CD4-positive, alpha-beta memory T cell (primary cell): ENCODE results near the gene TLR6. TPM values are rescaled to one million over a fixed set of nuclear protein-coding genes. Genes with fewer than 3 reads are reported as not detected.

ENCODE experiments used
- CTCF ChIA-PET: fragments of 350-600 bp; sonication (Branson Sonifier 250); formaldehyde crosslinking; loops from one replicate; lab custom pipeline; 2021; ENCODE audit warnings: inconsistent platforms; ENCODE audit not compliant: partially characterized antibody; lab: Charles Lee
- POLR2A ChIA-PET: fragments of 350-600 bp; sonication (Branson Sonifier 250); formaldehyde crosslinking; loops from one replicate; lab custom pipeline; 2021; ENCODE audit not compliant: partially characterized antibody; lab: Charles Lee
- DNase-seq, 5 donors: peaks; one replicate each; pipeline versions ENCODE4 v3.0.0 to v3.0.0-alpha.2; 2020 to 2022; ENCODE audit warnings: mixed read lengths in 1 of 5
- H3K27ac ChIP-seq: one replicate; pipeline ENCODE4 v1.7.0; 2013; ENCODE audit warnings: low read depth, low read length
- H3K27me3 ChIP-seq: 2 replicates; pipeline ENCODE4 v1.7.0; 2013; ENCODE audit warnings: mild to moderate bottlenecking, low read length, moderate library complexity; ENCODE audit not compliant: insufficient read depth
- H3K36me3 ChIP-seq: 2 replicates; pipeline ENCODE4 v1.7.0; 2013; ENCODE audit warnings: mild to moderate bottlenecking, low read length, moderate library complexity; ENCODE audit not compliant: insufficient read depth
- H3K4me1 ChIP-seq: 2 replicates; pipeline ENCODE4 v1.7.0; 2013; ENCODE audit warnings: mild to moderate bottlenecking, low read length, moderate library complexity; ENCODE audit not compliant: insufficient read depth
- H3K4me3 ChIP-seq, 2 donors: one replicate each; pipeline ENCODE4 v1.7.0; 2013; ENCODE audit warnings: low read length in 2 of 2, mild to moderate bottlenecking in 1 of 2
- H3K9me3 ChIP-seq, 2 donors: one replicate each; pipeline ENCODE4 v1.7.0; 2013; ENCODE audit warnings: low read length in 2 of 2, control low read depth in 1 of 2; ENCODE audit not compliant: control insufficient read depth in 1 of 2
- H3K27ac Mint-ChIP-seq, 7 donors: one replicate each; pipeline ENCODE4 v1.8.0; 2020 to 2021; ENCODE audit warnings: mixed read lengths in 7 of 7, mild to moderate bottlenecking in 6 of 7, inconsistent platforms in 3 of 7, moderate library complexity in 3 of 7
- H3K27me3 Mint-ChIP-seq, 2 donors: one replicate each; pipeline ENCODE4 v1.8.0; 2020 to 2021; ENCODE audit warnings: mixed read lengths in 2 of 2
- H3K36me3 Mint-ChIP-seq, 2 donors: one replicate each; pipeline ENCODE4 v1.8.0; 2020 to 2021; ENCODE audit warnings: mixed read lengths in 2 of 2, inconsistent platforms in 1 of 2, mild to moderate bottlenecking in 1 of 2
- H3K4me1 Mint-ChIP-seq, 4 donors: one replicate each; pipeline ENCODE4 v1.8.0; 2020 to 2021; ENCODE audit warnings: mixed read lengths in 4 of 4, mild to moderate bottlenecking in 1 of 4
- H3K4me3 Mint-ChIP-seq, 8 donors: one replicate each; pipeline ENCODE4 v1.8.0; 2020 to 2021; ENCODE audit warnings: mixed read lengths in 8 of 8, mild to moderate bottlenecking in 7 of 8, moderate library complexity in 6 of 8, inconsistent platforms in 3 of 8
- H3K9me3 Mint-ChIP-seq, 8 donors: one replicate each; pipeline ENCODE4 v1.8.0; 2020 to 2021; ENCODE audit warnings: mixed read lengths in 8 of 8, mild to moderate bottlenecking in 5 of 8, inconsistent platforms in 3 of 8, moderate library complexity in 1 of 8
- intact Hi-C: fragments of 100-400 bp; cut with micrococcal nuclease; formaldehyde crosslinking; loops from one replicate; pipeline ENCODE4 v1.15.1; 2023
- polyA plus RNA-seq, 2 donors: library from polyadenylated mRNA; unstranded; fragments of 300-500 nt; fragmentation: Illumina TruSeq; gene quantifications; one replicate each; pipeline ENCODE4 v1.2.3, GENCODE V29; 2021
- total RNA-seq, 2 experiments: library from RNA; stranded (reverse); gene quantifications; one replicate each; pipeline ENCODE4 v1.2.3, GENCODE V29; 2021

TLR6 gene
- total and polyA plus RNA-seq, 4 experiments from 2014 or later, result 0.03 to 7.7 (median 4.1) TPM

GRCh38 chr4:38868059-38868960 is 11.7 kb upstream of the TLR6 start:
- intact Hi-C loops, result no loop called here
- Histone ChIP-seq H3K4me3 (peak overlapping the region in 1 of 2 donors; percentile 33), H3K9me3 (no peaks in the 10 kb centered on the region), H3K36me3 (no peaks in the 10 kb centered on the region), H3K27me3 (no peaks in the 10 kb centered on the region), H3K4me1 (no peaks in the 10 kb centered on the region), H3K27ac (no peak overlapping the region)
- POLR2A ChIA-PET, result no interaction called here
- H3K4me1 Mint-ChIP-seq, result peaks cover 5 to 14% (median 11%) of the 10 kb centered on the region in 4 donors
- H3K36me3 Mint-ChIP-seq, result no peaks in the 10 kb centered on the region
- DNase-seq, result no peak
- CTCF ChIA-PET, result no interaction called here
- H3K27me3 Mint-ChIP-seq, result peaks cover 11 to 26% of the 10 kb centered on the region in 2 donors
- peak overlapping the region; percentile 14 to 84 (median 72) for H3K4me3 Mint-ChIP-seq
- H3K9me3 Mint-ChIP-seq, result no peaks in the 10 kb centered on the region
- H3K27ac Mint-ChIP-seq, result peak overlapping the region in 2 of 7 donors; percentile 16 to 71

- Histone ChIP-seq H3K27ac (no peak within 1 kb of the TSS), H3K4me1 (no peaks in the 10 kb centered on the region), H3K27me3 (no peaks in the 10 kb centered on the region), H3K4me3 (peak within 1 kb of the TSS in 1 of 2 donors; percentile 33), H3K9me3 (no peaks in the 10 kb centered on the region), H3K36me3 (no peaks in the 10 kb centered on the region)
- H3K27me3 Mint-ChIP-seq, result peaks cover 14 to 31% of the 10 kb centered on the region in 2 donors
- ChIA-PET CTCF (interaction anchor here (1.0 kb wide), 1 partner anchor 108 kb away, joined by 4 read pairs; no protein-coding TSS in a partner anchor), POLR2A (no interaction called here)
- H3K4me1 Mint-ChIP-seq, result peaks cover 5 to 14% (median 11%) of the 10 kb centered on the region in 4 donors
- no peaks in the 10 kb centered on the region for H3K36me3 Mint-ChIP-seq
- intact Hi-C loops, result no loop called here
- no peak for DNase-seq
- peak within 1 kb of the TSS; percentile 73 to 84 (median 78) for H3K4me3 Mint-ChIP-seq
- no peaks in the 10 kb centered on the region for H3K9me3 Mint-ChIP-seq
- H3K27ac Mint-ChIP-seq, result peak within 1 kb of the TSS in 3 of 7 donors; percentile 16 to 71 (median 24)
These were observed 11.0 kb upstream of the TLR6 start, which contains the start of gene FAM114A1 for GRCh38 chr4:38867478-38868058. Gene FAM114A1 (plus strand): TSS chr4:38867806. CDS start chr4:38878079, 10,273 bp downstream.

- Mint-ChIP-seq H3K4me3 (peak overlapping the region; percentile 66 to 83 (median 76)), H3K4me1 (peaks cover 5 to 14% (median 11%) of the 10 kb centered on the region in 4 donors), H3K27me3 (peaks cover 14 to 31% of the 10 kb centered on the region in 2 donors), H3K27ac (peak overlapping the region in 1 of 7 donors; percentile 24), H3K9me3 (no peaks in the 10 kb centered on the region), H3K36me3 (no peaks in the 10 kb centered on the region)
- H3K36me3 ChIP-seq, result no peaks in the 10 kb centered on the region
- POLR2A ChIA-PET, result no interaction called here
- no peak overlapping the region for H3K27ac ChIP-seq
- no peak for DNase-seq
- intact Hi-C loops, result no loop called here
- H3K4me3 ChIP-seq, result peak overlapping the region in 1 of 2 donors; percentile 33
- H3K4me1 ChIP-seq, result no peaks in the 10 kb centered on the region
- no peaks in the 10 kb centered on the region for H3K27me3 ChIP-seq
- CTCF ChIA-PET, result interaction anchor here (1.0 to 1.7 kb wide), 2 partner anchors 84 to 108 kb away, joined by 4 to 6 read pairs; partner anchors contain the start of gene TLR10
- no peaks in the 10 kb centered on the region for H3K9me3 ChIP-seq
These were observed 10.4 kb upstream of the TLR6 start for GRCh38 chr4:38866973-38867477.

- Mint-ChIP-seq H3K27ac (no peak overlapping the region), H3K36me3 (no peaks in the 10 kb centered on the region), H3K9me3 (no peaks in the 10 kb centered on the region), H3K27me3 (peaks cover 17 to 31% of the 10 kb centered on the region in 2 donors), H3K4me3 (peak overlapping the region in 1 of 8 donors; percentile 33), H3K4me1 (peaks cover 10 to 21% (median 18%) of the 10 kb centered on the region in 4 donors)
- ChIA-PET POLR2A (no interaction called here), CTCF (interaction anchor here (1.2 to 1.7 kb wide), 2 partner anchors 8 to 83 kb away, joined by 3 to 6 read pairs; partner anchors contain the start of genes TLR10 and TLR6)
- H3K27ac ChIP-seq, result no peak overlapping the region
- H3K36me3 ChIP-seq, result no peaks in the 10 kb centered on the region
- DNase-seq, result no peak
- H3K4me3 ChIP-seq, result no peak overlapping the region
- intact Hi-C loops, result no loop called here
- H3K27me3 ChIP-seq, result no peaks in the 10 kb centered on the region
- no peaks in the 10 kb centered on the region for H3K9me3 ChIP-seq
- no peaks in the 10 kb centered on the region for H3K4me1 ChIP-seq
These were observed 8.8 kb upstream of the TLR6 start for GRCh38 chr4:38865445-38865844.

GRCh38 chr4:38861791-38862190 is 5.2 kb upstream of the TLR6 start:
- Mint-ChIP-seq H3K27me3 (peaks cover 5 to 18% of the 10 kb centered on the region in 2 donors), H3K4me1 (peaks cover 20 to 26% (median 22%) of the 10 kb centered on the region in 4 donors), H3K36me3 (no peaks in the 10 kb centered on the region), H3K9me3 (no peaks in the 10 kb centered on the region), H3K27ac (peak overlapping the region in 1 of 7 donors; percentile 8), H3K4me3 (no peak overlapping the region)
- H3K9me3 ChIP-seq, result no peaks in the 10 kb centered on the region
- intact Hi-C loops, result loop anchor here (1.0 kb wide), 1 partner anchor 102 kb away; no protein-coding TSS in a partner anchor
- H3K4me1 ChIP-seq, result peaks cover 17% of the 10 kb centered on the region
- no peak overlapping the region for H3K27ac ChIP-seq
- CTCF ChIA-PET, result interaction anchor here (0.9 to 5.6 kb wide), 12 partner anchors 12 to 167 kb away, joined by 3 to 230 read pairs (median 11); partner anchors contain the start of genes TLR1 and TLR10
- no peak overlapping the region for H3K4me3 ChIP-seq
- POLR2A ChIA-PET, result no interaction called here
- H3K36me3 ChIP-seq, result no peaks in the 10 kb centered on the region
- H3K27me3 ChIP-seq, result no peaks in the 10 kb centered on the region
- DNase-seq, result no peak

GRCh38 chr4:38860788-38861424 is 4.3 kb upstream of the TLR6 start:
- Histone ChIP-seq H3K9me3 (no peaks in the 10 kb centered on the region), H3K27me3 (no peaks in the 10 kb centered on the region), H3K27ac (no peak overlapping the region), H3K4me3 (no peak overlapping the region), H3K4me1 (peaks cover 20% of the 10 kb centered on the region), H3K36me3 (no peaks in the 10 kb centered on the region)
- Mint-ChIP-seq H3K27me3 (peaks cover 5 to 15% of the 10 kb centered on the region in 2 donors), H3K9me3 (no peaks in the 10 kb centered on the region), H3K4me3 (peak overlapping the region in 1 of 8 donors; percentile 12), H3K36me3 (no peaks in the 10 kb centered on the region), H3K27ac (peak overlapping the region in 1 of 7 donors; percentile 12), H3K4me1 (peaks cover 21 to 33% (median 28%) of the 10 kb centered on the region in 4 donors)
- CTCF ChIA-PET, result interaction anchor here (0.7 to 5.6 kb wide), 44 partner anchors 9 to 914 kb away, joined by 3 to 230 read pairs (median 4); partner anchors contain the start of genes TLR1 and TLR10
- POLR2A ChIA-PET, result interaction anchor here (1.2 to 1.9 kb wide), 2 partner anchors 99 to 101 kb away, joined by 5 to 9 read pairs; no protein-coding TSS in a partner anchor
- intact Hi-C loops, result loop anchor here (1.0 kb wide), 1 partner anchor 102 kb away; no protein-coding TSS in a partner anchor
- DNase-seq, result peak; percentile 56 to 68 (median 61)
